Body of pancreas (tissue), 4 donors: Measurements from ENCODE around the gene CENPB.

Experiments
- CTCF ChIP-seq, 7 experiments: fragments of 450-650 bp in 4 of 7; fragments of 200-600 bp in 3 of 7; sonication (generic) in 3 of 7; IDR thresholded peaks; one replicate each; pipeline ENCODE4 v1.5.1; 2016 to 2019; ENCODE audit warnings: antibody characterized with exemption in 7 of 7
- POLR2A ChIP-seq, 3 donors: fragments of 450-650 bp; IDR thresholded peaks; one replicate each; pipeline ENCODE4 v1.6.1; 2016; ENCODE audit warnings: antibody characterized with exemption in 3 of 3, mild to moderate bottlenecking in 2 of 3

GRCh38 chr20:3764659-3765058, 21.9 kb downstream of the CENPB start:
- TF ChIP-seq CTCF (IDR thresholded peaks at IDR 0.05) (no peak), POLR2A (IDR thresholded peaks at IDR 0.05) (no peak)
